K562 (cell line): ENCODE results near the gene IPO8. TPM values are rescaled to one million over a fixed set of nuclear protein-coding genes. Genes with fewer than 3 reads are reported as not detected.

Experiments used
- CHCHD3 ChIP-seq: fragments of 250-450 bp; sonication (Bioruptor Pico); IDR thresholded peaks from 2 replicates; pipeline ENCODE4 v2.1.2; 2022; ENCODE audit warnings: mild to moderate bottlenecking
- MTF1 ChIP-seq: fragments of 250-450 bp; sonication (Bioruptor Pico); IDR thresholded peaks from 2 replicates; pipeline ENCODE4 v1.9.0; 2021; ENCODE audit warnings: moderate library complexity, mild to moderate bottlenecking, inconsistent platforms, borderline replicate concordance
- NCOA4 ChIP-seq: fragments of 450-650 bp; IDR thresholded peaks from 2 replicates; pipeline ENCODE4 v1.6.1; 2018; ENCODE audit warnings: mild to moderate bottlenecking; ENCODE audit not compliant: partially characterized antibody
- TFE3 ChIP-seq: fragments of 450-650 bp; formaldehyde crosslinking; IDR thresholded peaks from 2 replicates; pipeline ENCODE4 v1.4.0; 2020; ENCODE audit warnings: mild to moderate bottlenecking, mixed read lengths
- U2AF1 ChIP-seq: fragments of 200-400 bp; formaldehyde crosslinking; optimal IDR thresholded peaks from 2 replicates; pipeline ENCODE3; 2017; ENCODE audit warnings: mild to moderate bottlenecking, low read depth, low read length, moderate library complexity
- ZNF121 ChIP-seq: sonication (generic); formaldehyde crosslinking; conservative IDR thresholded peaks from 2 replicates; pipeline ENCODE4 v1.8.0; 2022; ENCODE audit warnings: missing genetic modification reagents
- polyA plus RNA-seq, 8 experiments: library from polyadenylated mRNA; depleted of rRNA in 4 of 8; stranded (reverse) in 5 of 8; unstranded in 3 of 8; fragments of >200 nt; fragmentation: Nextera tagmentation in 2 of 8; fragmentation: Illumina TruSeq in 1 of 8; extraction: Ambion mirVana in 2 of 8; extraction: Trizol in 1 of 8; gene quantifications; 2 replicates each; pipeline versions ENCODE4 v1.2.1 to v1.2.3, GENCODE V29; 2011 to 2014; ENCODE audit warnings: inconsistent platforms in 1 of 8, missing spikeins in 1 of 8
- total RNA-seq, 7 experiments: library from RNA; depleted of rRNA in 6 of 7; stranded (reverse); fragments of >200 nt in 6 of 7; fragmentation: Illumina TruSeq in 2 of 7; extraction: Trizol in 2 of 7; gene quantifications; 2 replicates each; pipeline versions ENCODE4 v1.2.1 to v1.2.3, GENCODE V29; 2011 to 2021; ENCODE audit warnings: low replicate concordance in 1 of 7
- TF ChIP-seq, protein P1 (sequence below): sonication (generic); formaldehyde crosslinking; IDR thresholded peaks from 2 replicates; pipeline ENCODE4 v1.8.1; 2023; ENCODE audit warnings: mild to moderate bottlenecking, missing genetic modification reagents
- TF ChIP-seq, protein P2 (sequence below): sonication (generic); formaldehyde crosslinking; IDR thresholded peaks from 2 replicates; pipeline ENCODE4 v1.8.1; 2023; ENCODE audit warnings: mild to moderate bottlenecking, missing genetic modification reagents
- TF ChIP-seq, protein P3 (sequence below): fragments of 450-650 bp; IDR thresholded peaks from 2 replicates; pipeline ENCODE4 v1.6.1; 2016; ENCODE audit warnings: antibody characterized with exemption

IPO8 gene
- total and polyA plus RNA-seq, 9 of the 15 experiments (the other 6 are each of a cell fraction or from before 2014, with no cell fraction given) = 6.5 to 39.6 (median 24.7) TPM

GRCh38 chr12:30707613-30708342, 12.1 kb upstream of the IPO8 start (continued):
- TF ChIP-seq, protein P1, sequence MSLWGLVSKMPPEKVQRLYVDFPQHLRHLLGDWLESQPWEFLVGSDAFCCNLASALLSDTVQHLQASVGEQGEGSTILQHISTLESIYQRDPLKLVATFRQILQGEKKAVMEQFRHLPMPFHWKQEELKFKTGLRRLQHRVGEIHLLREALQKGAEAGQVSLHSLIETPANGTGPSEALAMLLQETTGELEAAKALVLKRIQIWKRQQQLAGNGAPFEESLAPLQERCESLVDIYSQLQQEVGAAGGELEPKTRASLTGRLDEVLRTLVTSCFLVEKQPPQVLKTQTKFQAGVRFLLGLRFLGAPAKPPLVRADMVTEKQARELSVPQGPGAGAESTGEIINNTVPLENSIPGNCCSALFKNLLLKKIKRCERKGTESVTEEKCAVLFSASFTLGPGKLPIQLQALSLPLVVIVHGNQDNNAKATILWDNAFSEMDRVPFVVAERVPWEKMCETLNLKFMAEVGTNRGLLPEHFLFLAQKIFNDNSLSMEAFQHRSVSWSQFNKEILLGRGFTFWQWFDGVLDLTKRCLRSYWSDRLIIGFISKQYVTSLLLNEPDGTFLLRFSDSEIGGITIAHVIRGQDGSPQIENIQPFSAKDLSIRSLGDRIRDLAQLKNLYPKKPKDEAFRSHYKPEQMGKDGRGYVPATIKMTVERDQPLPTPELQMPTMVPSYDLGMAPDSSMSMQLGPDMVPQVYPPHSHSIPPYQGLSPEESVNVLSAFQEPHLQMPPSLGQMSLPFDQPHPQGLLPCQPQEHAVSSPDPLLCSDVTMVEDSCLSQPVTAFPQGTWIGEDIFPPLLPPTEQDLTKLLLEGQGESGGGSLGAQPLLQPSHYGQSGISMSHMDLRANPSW = no peak
- no peak for TF ChIP-seq ZNF121 (CRISPR knock-in tag)
- TF ChIP-seq, protein P2, sequence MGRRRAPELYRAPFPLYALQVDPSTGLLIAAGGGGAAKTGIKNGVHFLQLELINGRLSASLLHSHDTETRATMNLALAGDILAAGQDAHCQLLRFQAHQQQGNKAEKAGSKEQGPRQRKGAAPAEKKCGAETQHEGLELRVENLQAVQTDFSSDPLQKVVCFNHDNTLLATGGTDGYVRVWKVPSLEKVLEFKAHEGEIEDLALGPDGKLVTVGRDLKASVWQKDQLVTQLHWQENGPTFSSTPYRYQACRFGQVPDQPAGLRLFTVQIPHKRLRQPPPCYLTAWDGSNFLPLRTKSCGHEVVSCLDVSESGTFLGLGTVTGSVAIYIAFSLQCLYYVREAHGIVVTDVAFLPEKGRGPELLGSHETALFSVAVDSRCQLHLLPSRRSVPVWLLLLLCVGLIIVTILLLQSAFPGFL (CRISPR knock-in tag) = no peak
- no peak for TF ChIP-seq NCOA4
- TF ChIP-seq TFE3 = no peak
- TF ChIP-seq MTF1 (CRISPR knock-in tag) = no peak
- TF ChIP-seq CHCHD3 (CRISPR knock-in tag) = no peak
- TF ChIP-seq, protein P3, sequence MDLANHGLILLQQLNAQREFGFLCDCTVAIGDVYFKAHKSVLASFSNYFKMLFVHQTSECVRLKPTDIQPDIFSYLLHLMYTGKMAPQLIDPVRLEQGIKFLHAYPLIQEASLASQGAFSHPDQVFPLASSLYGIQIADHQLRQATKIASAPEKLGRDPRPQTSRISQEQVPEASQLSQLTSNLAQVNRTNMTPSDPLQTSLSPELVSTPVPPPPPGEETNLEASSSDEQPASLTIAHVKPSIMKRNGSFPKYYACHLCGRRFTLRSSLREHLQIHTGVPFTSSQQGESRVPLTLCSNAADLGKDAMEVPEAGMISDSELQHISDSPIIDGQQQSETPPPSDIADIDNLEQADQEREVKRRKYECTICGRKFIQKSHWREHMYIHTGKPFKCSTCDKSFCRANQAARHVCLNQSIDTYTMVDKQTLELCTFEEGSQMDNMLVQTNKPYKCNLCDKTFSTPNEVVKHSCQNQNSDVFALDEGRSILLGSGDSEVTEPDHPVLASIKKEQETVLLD = no peak
- no peak for TF ChIP-seq U2AF1
- TF ChIP-seq, all 486 proteins: peak for 0
